Aorta (tissue), 5 donors: ENCODE results near the gene SSU72. TPM values are rescaled to one million over a fixed set of nuclear protein-coding genes. Genes with fewer than 3 reads are reported as not detected.
A peak's percentile ranks its signal among the peaks of the same experiment; 100 is the strongest.

Experiments used
- ATAC-seq: fragments of 200-7000 bp; cut with Tn5 transposase; one replicate; pipeline ENCODE4 v1.9.1; 2022; ENCODE audit warnings: moderate library complexity; ENCODE audit not compliant: low FRiP score
- DNase-seq, 2 donors: peaks; one replicate each; pipeline ENCODE4 v3.0.0-alpha.2; 2020
- H3K27ac ChIP-seq, 2 donors: one replicate each; pipeline ENCODE4 v1.5.1; 2013; ENCODE audit warnings: low read length in 2 of 2, mild to moderate bottlenecking in 2 of 2, moderate library complexity in 2 of 2, control low read depth in 1 of 2, inconsistent platforms in 1 of 2, low read depth in 1 of 2
- H3K27me3 ChIP-seq, 2 donors: one replicate each; pipeline ENCODE4 v1.6.1; 2013; ENCODE audit warnings: control low read depth in 1 of 2, low read length in 1 of 2, mild to moderate bottlenecking in 1 of 2, moderate library complexity in 1 of 2; ENCODE audit not compliant: insufficient read depth in 2 of 2, control insufficient read depth in 1 of 2
- H3K36me3 ChIP-seq, 2 donors: one replicate each; pipeline ENCODE4 v1.6.1; 2013; ENCODE audit warnings: control low read depth in 1 of 2, low read length in 1 of 2, mild to moderate bottlenecking in 1 of 2; ENCODE audit not compliant: insufficient read depth in 2 of 2, control insufficient read depth in 1 of 2
- H3K4me1 ChIP-seq, 2 donors: one replicate each; pipeline ENCODE4 v1.6.1; 2013; ENCODE audit warnings: low read length in 2 of 2, control low read depth in 1 of 2, mild to moderate bottlenecking in 1 of 2, moderate library complexity in 1 of 2; ENCODE audit not compliant: insufficient read depth in 2 of 2, control insufficient read depth in 1 of 2
- H3K4me3 ChIP-seq, 2 donors: one replicate each; pipeline ENCODE4 v1.5.1; 2013; ENCODE audit warnings: low read length in 2 of 2, control low read depth in 1 of 2, mild to moderate bottlenecking in 1 of 2
- H3K9me3 ChIP-seq: one replicate; pipeline ENCODE4 v1.6.1; 2013; ENCODE audit warnings: mild to moderate bottlenecking, low read length; ENCODE audit not compliant: control insufficient read depth
- WGBS, 2 donors: extraction: QIAGEN DNeasy Blood & Tissue Kit; methylation state at CpG; one replicate each; pipeline ENCODE4 v1.1.7; 2013; 5-methylcytosine and 5-hydroxymethylcytosine counted together
- intact Hi-C, 2 donors: fragments of 100-400 bp; cut with DNase I; formaldehyde crosslinking; loops; one replicate each; pipeline versions ENCODE4 v1.14.2 to v1.15.0; 2022
- polyA plus RNA-seq, 2 donors: library from polyadenylated mRNA; stranded (reverse); fragments of 200-250 nt; gene quantifications; one replicate each; pipeline ENCODE4 v1.2.3, GENCODE V29; 2013
- total RNA-seq, 2 donors: library from RNA; stranded (reverse); fragmentation: NEBNext Ultra II Directional; extraction: Animal tissue kit (Norgen Biotek cat#: 25700); gene quantifications; one replicate each; pipeline ENCODE4 v1.2.1, GENCODE V29; 2021
- donor health status: healthy with polysubstance abuse.
- donor health status: Bipolar disorder and iron deficiency.
- donor health status: DM: no; HTN: no; CAD: no.
- donor health status: DM: no; HTN: no; CAD: no.
- donor health status: DM: yes; HTN: yes; CAD: no.

Gene SSU72
- total and polyA plus RNA-seq, 4 donors: 65.0 to 92.8 (median 69.6) TPM

GRCh38 chr1:1545946-1546737 is 28.5 kb downstream of the SSU72 start:
- no peak overlapping the region for H3K27ac ChIP-seq
- no peaks in the 10 kb centered on the region for H3K4me1 ChIP-seq
- H3K4me3 ChIP-seq: no peak overlapping the region
- no peaks in the 10 kb centered on the region for H3K9me3 ChIP-seq
- no peak for DNase-seq
- no peaks in the 10 kb centered on the region for H3K36me3 ChIP-seq
- H3K27me3 ChIP-seq: no peaks in the 10 kb centered on the region
- ATAC-seq: no peak
- 90 to 94% methylated on average over 23 of the region's 23 CpGs for WGBS, 2 donors
- intact Hi-C loops: no loop called here

- no peak overlapping the region for H3K4me3 ChIP-seq
- no peak overlapping the region for H3K27ac ChIP-seq
- H3K27me3 ChIP-seq: no peaks in the 10 kb centered on the region
- H3K36me3 ChIP-seq: no peaks in the 10 kb centered on the region
- H3K4me1 ChIP-seq: no peaks in the 10 kb centered on the region
- H3K9me3 ChIP-seq: no peaks in the 10 kb centered on the region
- ATAC-seq (no peak), DNase-seq (no peak)
- intact Hi-C loops: no loop called here
- WGBS, 2 donors: 87 to 91% methylated on average over 10 of the region's 10 CpGs
These were observed 30.1 kb downstream of the SSU72 start for GRCh38 chr1:1544544-1544943.

- DNase-seq (no peak), ATAC-seq (no peak)
- no peaks in the 10 kb centered on the region for H3K4me1 ChIP-seq
- no peaks in the 10 kb centered on the region for H3K9me3 ChIP-seq
- no peak overlapping the region for H3K27ac ChIP-seq
- H3K36me3 ChIP-seq: no peaks in the 10 kb centered on the region
- intact Hi-C loops: no loop called here
- 65 to 75% methylated on average over 19 of the region's 19 CpGs for WGBS, 2 donors
- H3K27me3 ChIP-seq: no peaks in the 10 kb centered on the region
- H3K4me3 ChIP-seq: no peak overlapping the region
These were observed 31.0 kb downstream of the SSU72 start for GRCh38 chr1:1543706-1544099.

DNA sequence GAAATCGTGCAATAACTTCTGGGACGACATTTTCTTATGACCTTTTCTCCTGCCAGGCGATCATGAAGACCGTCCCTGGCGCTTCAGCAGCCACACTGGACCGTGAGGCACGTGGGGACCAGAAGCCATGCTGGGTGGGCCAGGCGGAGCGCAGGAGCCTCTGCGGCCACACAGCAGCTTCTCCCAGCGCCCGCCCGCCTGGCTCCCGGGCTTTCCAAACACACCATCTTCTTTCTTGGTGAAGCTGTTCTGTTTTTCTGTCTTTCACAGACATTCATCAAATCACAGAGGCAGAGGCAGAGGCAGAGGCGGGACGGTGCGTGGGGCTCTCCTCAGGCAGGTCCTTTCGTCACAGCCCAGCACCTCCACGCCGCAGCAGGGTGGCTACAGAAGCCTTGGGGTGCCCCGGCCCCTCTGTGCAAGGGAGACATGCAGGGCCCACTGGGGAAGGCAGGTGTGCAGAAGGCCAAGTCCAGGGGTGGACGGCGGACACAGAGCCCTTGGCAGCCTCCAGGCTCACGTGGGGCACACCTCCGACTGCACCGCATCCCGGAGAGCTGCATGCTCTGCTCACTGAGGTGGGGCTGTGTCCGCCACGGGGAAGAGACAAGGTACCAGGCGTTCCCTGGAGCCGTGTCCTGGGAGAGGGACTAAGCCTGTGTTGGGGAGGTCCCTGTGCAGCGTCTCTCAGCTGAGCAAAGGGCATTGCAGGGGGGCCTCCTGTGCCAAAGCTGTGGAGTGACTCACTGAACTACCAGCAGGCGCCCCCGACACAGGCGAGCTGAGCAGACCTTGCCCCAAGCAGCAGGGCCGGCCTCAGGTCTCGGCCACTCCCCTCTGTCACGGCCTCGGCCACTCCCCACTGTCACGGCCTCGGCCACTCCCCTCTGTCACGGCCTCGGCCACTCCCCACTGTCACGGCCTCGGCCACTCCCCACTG is 31.6 kb downstream of the SSU72 start:
- DNase-seq (no peak), ATAC-seq (no peak)
- Histone ChIP-seq H3K4me1 (no peaks in the 10 kb centered on the region), H3K27ac (no peak overlapping the region), H3K9me3 (no peaks in the 10 kb centered on the region), H3K27me3 (no peaks in the 10 kb centered on the region), H3K4me3 (no peak overlapping the region), H3K36me3 (no peaks in the 10 kb centered on the region)
- intact Hi-C loops: no loop called here
- WGBS, 2 donors: 86 to 87% methylated on average over 45 of the region's 45 CpGs

DNA sequence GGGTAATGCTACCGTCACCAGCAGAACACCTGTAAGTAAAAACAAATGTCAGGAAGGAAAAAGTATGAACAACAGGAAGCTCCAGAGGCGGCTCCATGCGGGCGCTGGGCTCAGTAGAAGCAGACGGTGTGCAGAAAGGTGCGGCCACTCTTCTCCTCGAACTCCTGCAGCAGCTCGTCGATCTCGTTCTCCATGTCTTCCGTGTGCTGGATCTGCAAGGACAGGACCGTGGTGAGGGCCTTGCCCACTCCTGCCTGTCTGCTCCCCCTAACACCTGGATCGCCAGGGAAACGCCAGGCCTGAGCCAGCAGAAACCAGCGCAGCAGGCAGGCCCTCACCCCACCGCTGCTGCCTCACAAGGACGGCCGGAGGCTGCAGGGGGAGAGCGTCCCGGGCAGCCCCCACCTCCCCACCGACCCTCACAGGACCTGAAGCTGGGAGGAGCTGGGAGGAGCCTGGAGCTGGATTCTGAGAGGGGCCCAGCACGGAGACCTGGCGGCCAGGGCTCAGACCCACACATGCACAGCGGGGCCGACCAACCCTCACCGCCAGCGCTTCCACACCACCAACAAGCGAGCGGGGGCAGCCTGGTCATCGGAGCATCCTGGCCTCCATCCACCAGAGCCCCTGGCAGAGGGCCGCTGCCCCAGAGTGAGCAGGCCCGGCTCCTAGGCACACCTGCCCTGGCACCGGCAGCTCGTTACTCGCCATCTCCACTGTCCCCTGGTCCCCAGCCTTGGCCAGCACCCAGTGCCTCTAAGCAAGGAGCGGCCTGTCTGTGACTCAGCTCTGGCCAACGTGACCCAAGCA is 32.5 kb downstream of the SSU72 start:
- H3K36me3 ChIP-seq: no peaks in the 10 kb centered on the region
- intact Hi-C loops: no loop called here
- H3K9me3 ChIP-seq: no peaks in the 10 kb centered on the region
- no peaks in the 10 kb centered on the region for H3K4me1 ChIP-seq
- no peak for DNase-seq
- no peak for ATAC-seq
- no peaks in the 10 kb centered on the region for H3K27me3 ChIP-seq
- no peak overlapping the region for H3K27ac ChIP-seq
- no peak overlapping the region for H3K4me3 ChIP-seq
- 90 to 92% methylated on average over 36 to 37 of the region's 37 CpGs for WGBS, 2 donors

- H3K27me3 ChIP-seq: no peaks in the 10 kb centered on the region
- H3K4me1 ChIP-seq: no peaks in the 10 kb centered on the region
- H3K9me3 ChIP-seq: no peaks in the 10 kb centered on the region
- ATAC-seq: peak; percentile 9
- H3K36me3 ChIP-seq: no peaks in the 10 kb centered on the region
- intact Hi-C loops: no loop called here
- 51 to 56% methylated on average over 47 to 53 of the region's 53 CpGs for WGBS, 2 donors
- H3K4me3 ChIP-seq: peak overlapping the region in 1 of 2 donors; percentile 46
- peak in 1 of 2 donors; percentile 82 for DNase-seq
- no peak overlapping the region for H3K27ac ChIP-seq
These were observed 33.6 kb downstream of the SSU72 start for GRCh38 chr1:1540818-1541628.

DNA sequence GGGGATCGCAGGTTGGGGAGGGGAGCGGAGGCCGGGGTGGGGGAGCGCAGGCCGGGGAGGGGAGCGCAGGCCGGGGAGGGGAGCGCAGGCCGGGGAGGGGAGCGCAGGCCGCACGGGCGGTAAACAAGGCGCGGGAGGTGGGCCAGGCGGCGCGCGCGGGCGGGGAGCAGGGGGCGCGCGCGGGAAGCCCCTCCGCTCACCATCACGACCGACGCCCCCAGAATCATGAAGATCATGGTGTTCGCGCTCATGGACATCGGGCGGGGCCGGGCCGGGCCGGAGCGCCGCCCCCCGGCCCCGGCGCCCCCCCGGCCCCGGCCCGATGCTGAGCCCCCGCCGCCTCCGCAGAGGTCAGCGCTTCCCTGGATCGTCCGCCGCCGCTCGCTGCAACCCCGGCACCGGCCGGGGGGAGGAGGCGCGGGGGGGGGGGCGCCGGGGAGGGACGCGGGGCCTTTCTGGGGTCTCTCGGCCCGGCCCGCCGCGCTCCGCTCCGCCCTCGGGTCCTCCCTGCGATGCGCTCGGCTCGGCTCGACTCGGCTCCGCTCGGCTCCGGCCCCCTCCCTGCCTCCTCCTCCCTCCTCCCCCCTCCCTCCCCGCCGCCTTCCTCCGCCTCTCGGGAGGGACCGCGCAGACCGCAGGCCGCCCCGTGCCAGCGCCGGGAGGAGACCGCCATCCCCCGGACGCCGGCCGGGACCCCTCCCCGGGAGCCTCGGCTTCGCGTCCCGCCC is 34.4 kb downstream of the SSU72 start, which contains the start of gene TMEM240:
TMEM240 (minus strand) TSS at position 535 of the 728 bp plus-strand sequence; CDS start at position 257, 278 bp downstream.
- no peak within 1 kb of the TSS for H3K27ac ChIP-seq
- ATAC-seq (peak; percentile 78), DNase-seq (peak; percentile 88 to 93)
- H3K4me3 ChIP-seq: peak within 1 kb of the TSS; percentile 46 to 64
- no peaks in the 10 kb centered on the region for H3K36me3 ChIP-seq
- H3K4me1 ChIP-seq: no peaks in the 10 kb centered on the region
- 1% methylated on average over 24 to 99 of the region's 100 CpGs for WGBS, 2 donors
- intact Hi-C loops: no loop called here
- no peaks in the 10 kb centered on the region for H3K27me3 ChIP-seq
- no peaks in the 10 kb centered on the region for H3K9me3 ChIP-seq
